Activated CD4-positive, alpha-beta memory T cell treated with anti-CD3 and anti-CD28 coated beads for 36 hours (primary cell): ENCODE data around the gene NEUROD2. TPM values are rescaled to one million over a fixed set of nuclear protein-coding genes. Genes with fewer than 3 reads are reported as not detected.

Experiments
- CTCF ChIA-PET: fragments of 350-600 bp; sonication (Branson Sonifier 250); formaldehyde crosslinking; loops from one replicate; lab custom pipeline; 2021; ENCODE audit warnings: antibody characterized with exemption, inconsistent platforms; lab: Charles Lee
- POLR2A ChIA-PET: fragments of 350-600 bp; sonication (Branson Sonifier 250); formaldehyde crosslinking; loops from one replicate; lab custom pipeline; 2021; ENCODE audit warnings: antibody characterized with exemption; lab: Charles Lee
- DNase-seq: peaks from one replicate; pipeline ENCODE4 v3.0.0-alpha.2; 2020
- H3K27ac Mint-ChIP-seq: one replicate; pipeline ENCODE4 v1.8.0; 2021; ENCODE audit warnings: mixed read lengths
- H3K27me3 Mint-ChIP-seq: one replicate; pipeline ENCODE4 v1.8.0; 2021; ENCODE audit warnings: mixed read lengths
- H3K36me3 Mint-ChIP-seq: one replicate; pipeline ENCODE4 v1.8.0; 2021; ENCODE audit warnings: mixed read lengths
- H3K4me1 Mint-ChIP-seq: one replicate; pipeline ENCODE4 v1.8.0; 2021; ENCODE audit warnings: low read depth, mixed read lengths
- H3K4me3 Mint-ChIP-seq: one replicate; pipeline ENCODE4 v1.8.0; 2021; ENCODE audit warnings: mild to moderate bottlenecking, mixed read lengths
- H3K9me3 Mint-ChIP-seq: one replicate; pipeline ENCODE4 v1.8.0; 2021; ENCODE audit warnings: mixed read lengths
- intact Hi-C: fragments of 100-400 bp; cut with micrococcal nuclease; formaldehyde crosslinking; loops from one replicate; pipeline ENCODE4 v1.15.1; 2023
- total RNA-seq, 2 experiments: library from RNA; stranded (reverse); gene quantifications; one replicate each; pipeline ENCODE4 v1.2.3, GENCODE V29; 2021

NEUROD2 gene
- total RNA-seq, 2 experiments from 2014 or later, result not detected

GRCh38 chr17:39605492-39606433 lies 2.0 kb downstream of the NEUROD2 start:
- H3K9me3 Mint-ChIP-seq, result no peaks in the 10 kb centered on the region
- H3K4me3 Mint-ChIP-seq, result no peak overlapping the region
- POLR2A ChIA-PET, result interaction anchor here (0.7 kb wide), 1 partner anchor 12 kb away, joined by 4 read pairs; no protein-coding TSS in a partner anchor

GRCh38 chr17:39604911-39605491 lies 2.7 kb downstream of the NEUROD2 start:
- H3K27me3 Mint-ChIP-seq, result peaks cover 72% of the 10 kb centered on the region
- no peak overlapping the region for H3K4me3 Mint-ChIP-seq
- intact Hi-C loops, result no loop called here
- CTCF ChIA-PET, result interaction anchor here (0.8 to 9.2 kb wide), 3 partner anchors 15 to 57 kb away, joined by 3 to 56 read pairs (median 4); no protein-coding TSS in a partner anchor
- no peak overlapping the region for H3K27ac Mint-ChIP-seq
- POLR2A ChIA-PET, result interaction anchor here (0.7 kb wide), 2 partner anchors 13 to 49 kb away, joined by 3 to 4 read pairs; no protein-coding TSS in a partner anchor
- H3K4me1 Mint-ChIP-seq, result peaks cover 18% of the 10 kb centered on the region
- H3K36me3 Mint-ChIP-seq, result no peaks in the 10 kb centered on the region
- H3K9me3 Mint-ChIP-seq, result no peaks in the 10 kb centered on the region
- no peak for DNase-seq

More at GRCh38 chr17:39605492-39606433, 2.0 kb downstream of the NEUROD2 start:
- intact Hi-C loops, result no loop called here
- no peak for DNase-seq
- H3K4me1 Mint-ChIP-seq, result peaks cover 17% of the 10 kb centered on the region
- CTCF ChIA-PET, result interaction anchor here (0.8 to 9.2 kb wide), 3 partner anchors 14 to 58 kb away, joined by 3 to 56 read pairs (median 4); no protein-coding TSS in a partner anchor
- H3K36me3 Mint-ChIP-seq, result no peaks in the 10 kb centered on the region
- no peak overlapping the region for H3K27ac Mint-ChIP-seq
- H3K27me3 Mint-ChIP-seq, result peaks cover 67% of the 10 kb centered on the region

GRCh38 chr17:39603304-39604016 lies 4.3 kb downstream of the NEUROD2 start:
- DNase-seq, result no peak
- Mint-ChIP-seq H3K36me3 (no peaks in the 10 kb centered on the region), H3K9me3 (no peaks in the 10 kb centered on the region), H3K27me3 (peaks cover 68% of the 10 kb centered on the region), H3K4me3 (no peak overlapping the region), H3K4me1 (peaks cover 27% of the 10 kb centered on the region), H3K27ac (no peak overlapping the region)
- ChIA-PET CTCF (interaction anchor here (9.2 kb wide), 1 partner anchor 19 kb away, joined by 56 read pairs; no protein-coding TSS in a partner anchor), POLR2A (no interaction called here)
- intact Hi-C loops, result no loop called here

- Mint-ChIP-seq H3K27me3 (peaks cover 73% of the 10 kb centered on the region), H3K9me3 (no peaks in the 10 kb centered on the region), H3K27ac (no peak overlapping the region), H3K4me1 (peaks cover 34% of the 10 kb centered on the region), H3K4me3 (no peak overlapping the region), H3K36me3 (no peaks in the 10 kb centered on the region)
- intact Hi-C loops, result no loop called here
- ChIA-PET CTCF (interaction anchor here (9.2 kb wide), 1 partner anchor 20 kb away, joined by 56 read pairs; no protein-coding TSS in a partner anchor), POLR2A (no interaction called here)
- DNase-seq, result no peak
Measured at GRCh38 chr17:39602533-39603303, 5.0 kb downstream of the NEUROD2 start.

- ChIA-PET CTCF (interaction anchor here (9.2 kb wide), 1 partner anchor 20 kb away, joined by 56 read pairs; no protein-coding TSS in a partner anchor), POLR2A (no interaction called here)
- Mint-ChIP-seq H3K27me3 (peaks cover 74% of the 10 kb centered on the region), H3K27ac (no peak overlapping the region), H3K9me3 (no peaks in the 10 kb centered on the region), H3K4me3 (no peak overlapping the region), H3K4me1 (peaks cover 35% of the 10 kb centered on the region), H3K36me3 (no peaks in the 10 kb centered on the region)
- intact Hi-C loops, result no loop called here
- DNase-seq, result no peak
Measured at GRCh38 chr17:39601758-39602532, 5.8 kb downstream of the NEUROD2 start.

GRCh38 chr17:39600997-39601597 lies 6.6 kb downstream of the NEUROD2 start:
- Mint-ChIP-seq H3K36me3 (no peaks in the 10 kb centered on the region), H3K9me3 (no peaks in the 10 kb centered on the region), H3K4me3 (no peak overlapping the region), H3K27me3 (peaks cover 77% of the 10 kb centered on the region), H3K4me1 (peaks cover 37% of the 10 kb centered on the region), H3K27ac (no peak overlapping the region)
- CTCF ChIA-PET, result interaction anchor here (9.2 kb wide), 1 partner anchor 21 kb away, joined by 56 read pairs; no protein-coding TSS in a partner anchor
- POLR2A ChIA-PET, result no interaction called here
- intact Hi-C loops, result no loop called here
- no peak for DNase-seq

- no peaks in the 10 kb centered on the region for H3K36me3 Mint-ChIP-seq
- peaks cover 80% of the 10 kb centered on the region for H3K27me3 Mint-ChIP-seq
- no peak overlapping the region for H3K27ac Mint-ChIP-seq
- peaks cover 37% of the 10 kb centered on the region for H3K4me1 Mint-ChIP-seq
- no peak for DNase-seq
- H3K4me3 Mint-ChIP-seq, result no peak overlapping the region
- intact Hi-C loops, result no loop called here
- no peaks in the 10 kb centered on the region for H3K9me3 Mint-ChIP-seq
- ChIA-PET CTCF (interaction anchor here (9.2 kb wide), 1 partner anchor 22 kb away, joined by 56 read pairs; no protein-coding TSS in a partner anchor), POLR2A (no interaction called here)
Measured at GRCh38 chr17:39600288-39600996, 7.3 kb downstream of the NEUROD2 start.

GRCh38 chr17:39599665-39600231 lies 8.0 kb downstream of the NEUROD2 start:
- peaks cover 81% of the 10 kb centered on the region for H3K27me3 Mint-ChIP-seq
- intact Hi-C loops, result no loop called here
- H3K36me3 Mint-ChIP-seq, result no peaks in the 10 kb centered on the region
- no peak for DNase-seq
- CTCF ChIA-PET, result interaction anchor here (9.2 kb wide), 1 partner anchor 22 kb away, joined by 56 read pairs; no protein-coding TSS in a partner anchor
- H3K9me3 Mint-ChIP-seq, result no peaks in the 10 kb centered on the region
- H3K4me1 Mint-ChIP-seq, result peaks cover 34% of the 10 kb centered on the region
- H3K4me3 Mint-ChIP-seq, result no peak overlapping the region
- no peak overlapping the region for H3K27ac Mint-ChIP-seq
- POLR2A ChIA-PET, result no interaction called here

- ChIA-PET POLR2A (no interaction called here), CTCF (interaction anchor here (1.5 to 9.2 kb wide), 3 partner anchors 22 to 23 kb away, joined by 3 to 56 read pairs (median 16); no protein-coding TSS in a partner anchor)
- H3K27me3 Mint-ChIP-seq, result peaks cover 81% of the 10 kb centered on the region
- H3K4me1 Mint-ChIP-seq, result peaks cover 34% of the 10 kb centered on the region
- no peaks in the 10 kb centered on the region for H3K9me3 Mint-ChIP-seq
- H3K27ac Mint-ChIP-seq, result no peak overlapping the region
- intact Hi-C loops, result no loop called here
- no peaks in the 10 kb centered on the region for H3K36me3 Mint-ChIP-seq
- DNase-seq, result no peak
- no peak overlapping the region for H3K4me3 Mint-ChIP-seq
Measured at GRCh38 chr17:39599004-39599664, 8.6 kb downstream of the NEUROD2 start.
